Suprapubic skin (tissue), 4 donors: Measurements from ENCODE around the gene ROBO2. TPM values are rescaled to one million over a fixed set of nuclear protein-coding genes. Genes with fewer than 3 reads are reported as not detected.

Experiments
- DNase-seq, 2 donors: peaks; one replicate each; pipeline ENCODE4 v3.0.0-alpha.2; 2019; ENCODE audit warnings: low spot score in 2 of 2
- H3K27ac ChIP-seq: fragments of 200-600 bp; sonication (generic); one replicate; pipeline ENCODE4 v1.5.1; 2019
- H3K27me3 ChIP-seq: fragments of 200-600 bp; sonication (generic); one replicate; pipeline ENCODE4 v1.5.1; 2019
- H3K36me3 ChIP-seq: fragments of 200-600 bp; sonication (generic); one replicate; pipeline ENCODE4 v1.5.1; 2019
- H3K4me1 ChIP-seq: fragments of 200-600 bp; sonication (generic); one replicate; pipeline ENCODE4 v1.5.1; 2019
- H3K4me3 ChIP-seq: fragments of 200-600 bp; sonication (generic); one replicate; pipeline ENCODE4 v1.5.1; 2019; ENCODE audit warnings: mild to moderate bottlenecking
- H3K9me3 ChIP-seq: fragments of 200-600 bp; sonication (generic); one replicate; pipeline ENCODE4 v1.5.1; 2019
- CTCF ChIP-seq, 2 donors: fragments of 200-600 bp in 1 of 2; fragments of 450-650 bp in 1 of 2; sonication (generic) in 1 of 2; IDR thresholded peaks; one replicate each; pipeline ENCODE4 v1.5.1; 2016 to 2019; ENCODE audit warnings: antibody characterized with exemption in 2 of 2, mild to moderate bottlenecking in 1 of 2, moderate library complexity in 1 of 2
- EP300 ChIP-seq: sonication (generic); formaldehyde crosslinking; IDR thresholded peaks from one replicate; pipeline ENCODE4 v1.6.1; 2017; ENCODE audit warnings: antibody characterized with exemption
- POLR2A ChIP-seq, 2 donors: fragments of 450-650 bp; IDR thresholded peaks; one replicate each; pipeline ENCODE4 v1.6.1; 2017; ENCODE audit warnings: antibody characterized with exemption in 2 of 2, mild to moderate bottlenecking in 2 of 2, moderate library complexity in 2 of 2
- POLR2AphosphoS5 ChIP-seq, 3 donors: sonication (generic); formaldehyde crosslinking; IDR thresholded peaks; one replicate each; pipeline ENCODE4 v1.6.1; 2017; ENCODE audit warnings: antibody characterized with exemption in 3 of 3
- WGBS: methylation state at CpG from one replicate; pipeline ENCODE4 v1.1.5; 2018; 5-methylcytosine and 5-hydroxymethylcytosine counted together
- total RNA-seq, 4 donors: library from RNA; depleted of rRNA; stranded (reverse); fragments of >200 nt; gene quantifications; one replicate each; pipeline ENCODE4 v1.1.0, GENCODE V29; 2016

ROBO2 gene
- total RNA-seq, 4 donors from 2014 or later, result 0.95 to 6.7 (median 2.2) TPM

- 76% methylated on average over 1 of the region's 1 CpG for WGBS
- TF ChIP-seq CTCF (IDR thresholded peaks at IDR 0.05), result no peak
- TF ChIP-seq POLR2AphosphoS5 (IDR thresholded peaks at IDR 0.05), result no peak
- TF ChIP-seq EP300, result no peak
- TF ChIP-seq POLR2A (IDR thresholded peaks at IDR 0.05), result no peak
These were observed 560.0 kb downstream of the ROBO2 start for GRCh38 chr3:77599948-77600347.

GRCh38 chr3:77601823-77602415 is 562.0 kb downstream of the ROBO2 start:
- H3K4me1 ChIP-seq, result no peaks in the 10 kb centered on the region
- H3K4me3 ChIP-seq, result no peak overlapping the region
- no peak for TF ChIP-seq CTCF (IDR thresholded peaks at IDR 0.05)
- no peak for TF ChIP-seq POLR2AphosphoS5 (IDR thresholded peaks at IDR 0.05)
- TF ChIP-seq POLR2A (IDR thresholded peaks at IDR 0.05), result no peak
- no peak for TF ChIP-seq EP300
- H3K36me3 ChIP-seq, result no peaks in the 10 kb centered on the region
- 77% methylated on average over 9 of the region's 9 CpGs for WGBS
- DNase-seq, result no peak
- no peaks in the 10 kb centered on the region for H3K9me3 ChIP-seq
- H3K27me3 ChIP-seq, result no peaks in the 10 kb centered on the region
- no peak overlapping the region for H3K27ac ChIP-seq

More at GRCh38 chr3:77599948-77600347, 560.0 kb downstream of the ROBO2 start:
- no peaks in the 10 kb centered on the region for H3K27me3 ChIP-seq
- H3K4me3 ChIP-seq, result no peak overlapping the region
- H3K27ac ChIP-seq, result no peak overlapping the region
- H3K4me1 ChIP-seq, result no peaks in the 10 kb centered on the region
- no peaks in the 10 kb centered on the region for H3K9me3 ChIP-seq
- DNase-seq, result no peak
- no peaks in the 10 kb centered on the region for H3K36me3 ChIP-seq

- H3K4me3 ChIP-seq, result no peak overlapping the region
- H3K27ac ChIP-seq, result no peak overlapping the region
- H3K36me3 ChIP-seq, result no peaks in the 10 kb centered on the region
- H3K4me1 ChIP-seq, result no peaks in the 10 kb centered on the region
- TF ChIP-seq CTCF (IDR thresholded peaks at IDR 0.05) (no peak), POLR2A (IDR thresholded peaks at IDR 0.05) (no peak), EP300 (no peak)
- no peaks in the 10 kb centered on the region for H3K27me3 ChIP-seq
- WGBS, result 92% methylated on average over 3 of the region's 3 CpGs
- no peak for DNase-seq
- no peaks in the 10 kb centered on the region for H3K9me3 ChIP-seq
These were observed 562.8 kb downstream of the ROBO2 start for GRCh38 chr3:77602722-77603121.

- no peaks in the 10 kb centered on the region for H3K4me1 ChIP-seq
- H3K9me3 ChIP-seq, result no peaks in the 10 kb centered on the region
- no peak for DNase-seq
- no peaks in the 10 kb centered on the region for H3K27me3 ChIP-seq
- H3K4me3 ChIP-seq, result no peak overlapping the region
- no peaks in the 10 kb centered on the region for H3K36me3 ChIP-seq
- WGBS, result 73% methylated on average over 2 of the region's 2 CpGs
- TF ChIP-seq POLR2A (IDR thresholded peaks at IDR 0.05) (no peak), CTCF (IDR thresholded peaks at IDR 0.05) (no peak), POLR2AphosphoS5 (IDR thresholded peaks at IDR 0.05) (no peak), EP300 (no peak)
- H3K27ac ChIP-seq, result no peak overlapping the region
These were observed 565.4 kb downstream of the ROBO2 start for GRCh38 chr3:77605308-77605707.

- no peaks in the 10 kb centered on the region for H3K27me3 ChIP-seq
- H3K9me3 ChIP-seq, result no peaks in the 10 kb centered on the region
- 70% methylated on average over 1 of the region's 1 CpG for WGBS
- TF ChIP-seq POLR2AphosphoS5 (IDR thresholded peaks at IDR 0.05) (no peak), CTCF (IDR thresholded peaks at IDR 0.05) (no peak), EP300 (no peak), POLR2A (IDR thresholded peaks at IDR 0.05) (no peak)
- no peak for DNase-seq
- no peak overlapping the region for H3K4me3 ChIP-seq
- no peaks in the 10 kb centered on the region for H3K36me3 ChIP-seq
- H3K27ac ChIP-seq, result no peak overlapping the region
- H3K4me1 ChIP-seq, result no peaks in the 10 kb centered on the region
These were observed 566.0 kb downstream of the ROBO2 start for GRCh38 chr3:77605865-77606264.
